HEK293 (cell line): ENCODE results near the gene PAAF1.

Source experiments
- CTCF ChIA-PET: fragments of 350-600 bp; formaldehyde crosslinking; extraction: SDS; loops from one replicate; lab custom pipeline; 2021; ENCODE audit warnings: antibody characterized with exemption; lab: Yijun Ruan, JAX
- POLR2A ChIA-PET: fragments of 300-600 bp; formaldehyde crosslinking; extraction: SDS; loops from one replicate; lab custom pipeline; 2020; ENCODE audit warnings: antibody characterized with exemption, inconsistent platforms; lab: Yijun Ruan, JAX
- H3K27ac ChIP-seq: fragments of 200-500 bp; sonication (Bioruptor generic); 2 replicates; pipeline ENCODE4 v1.5.1; 2014; ENCODE audit warnings: low read depth, low read length, control low read depth, inconsistent platforms; ENCODE audit errors: extremely low read depth
- H3K36me3 ChIP-seq, 2 experiments: fragments of 200-500 bp in 1 of 2; sonication (Bioruptor generic) in 1 of 2; 1 replicate in 1 of 2; 2 replicates in 1 of 2; pipeline ENCODE4 v1.5.1; 2014 to 2017; ENCODE audit warnings: inconsistent platforms in 2 of 2, low read length in 2 of 2; ENCODE audit not compliant: control insufficient read depth in 2 of 2, insufficient read depth in 1 of 2
- H3K4me1 ChIP-seq: fragments of 200-500 bp; sonication (Bioruptor generic); 2 replicates; pipeline ENCODE4 v1.5.1; 2014; ENCODE audit warnings: mild to moderate bottlenecking, low read length, inconsistent platforms; ENCODE audit not compliant: control insufficient read depth, insufficient read depth
- H3K4me3 ChIP-seq: 2 replicates; pipeline ENCODE4 v1.5.1; 2011; ENCODE audit warnings: low read depth, mild to moderate bottlenecking, control low read depth, low read length, moderate library complexity
- H3K9me3 ChIP-seq: fragments of 200-500 bp; sonication (Bioruptor generic); 2 replicates; pipeline ENCODE4 v1.5.1; 2014; ENCODE audit warnings: low read depth, low read length, inconsistent platforms; ENCODE audit not compliant: control insufficient read depth, insufficient read depth
- PRDM1 ChIP-seq: fragments of 450-650 bp; formaldehyde crosslinking; IDR thresholded peaks from 2 replicates; pipeline ENCODE4; 2016; ENCODE audit warnings: missing biosample characterization, missing genetic modification characterization
- ZBTB20 ChIP-seq: fragments of 450-650 bp; formaldehyde crosslinking; IDR thresholded peaks from 2 replicates; pipeline ENCODE4 v1.5.1; 2016; ENCODE audit warnings: missing biosample characterization, missing genetic modification characterization
- ZFP3 ChIP-seq: fragments of 450-650 bp; formaldehyde crosslinking; IDR thresholded peaks from 2 replicates; pipeline ENCODE4 v1.5.1; 2016; ENCODE audit warnings: low read depth, missing biosample characterization, missing genetic modification characterization
- ZNF248 ChIP-seq: fragments of 450-650 bp; formaldehyde crosslinking; IDR thresholded peaks from 2 replicates; pipeline ENCODE4 v1.5.1; 2017; ENCODE audit warnings: missing biosample characterization, missing genetic modification characterization
- ZNF302 ChIP-seq: fragments of 450-650 bp; formaldehyde crosslinking; IDR thresholded peaks from 2 replicates; pipeline ENCODE4 v1.5.1; 2016; ENCODE audit warnings: missing biosample characterization, missing genetic modification characterization, low read depth
- ZNF366 ChIP-seq: fragments of 450-650 bp; formaldehyde crosslinking; conservative IDR thresholded peaks from 2 replicates; pipeline ENCODE4 v1.5.1; 2016; ENCODE audit warnings: missing biosample characterization, missing genetic modification characterization
- ZNF521 ChIP-seq: fragments of 450-650 bp; formaldehyde crosslinking; IDR thresholded peaks from 2 replicates; pipeline ENCODE4 v1.5.1; 2017; ENCODE audit warnings: missing biosample characterization, mild to moderate bottlenecking, missing genetic modification characterization
- ZNF785 ChIP-seq: fragments of 450-650 bp; formaldehyde crosslinking; IDR thresholded peaks from 2 replicates; pipeline ENCODE4 v1.5.1; 2016; ENCODE audit warnings: missing biosample characterization, missing genetic modification characterization
- ZNF792 ChIP-seq: fragments of 450-650 bp; formaldehyde crosslinking; IDR thresholded peaks from 2 replicates; pipeline ENCODE4 v1.5.1; 2016; ENCODE audit warnings: missing biosample characterization, missing genetic modification characterization
- TF ChIP-seq, protein P1 (sequence below): fragments of 450-650 bp; formaldehyde crosslinking; IDR thresholded peaks from 2 replicates; pipeline ENCODE4 v1.5.1; 2016; ENCODE audit warnings: missing biosample characterization, missing genetic modification characterization, borderline replicate concordance
- TF ChIP-seq, protein P2 (sequence below): fragments of 450-650 bp; formaldehyde crosslinking; IDR thresholded peaks from 2 replicates; pipeline ENCODE4 v1.5.1; 2016; ENCODE audit warnings: missing biosample characterization, missing genetic modification characterization, low read depth
- TF ChIP-seq, protein P3 (sequence below): fragments of 450-650 bp; formaldehyde crosslinking; IDR thresholded peaks from 2 replicates; pipeline ENCODE4 v1.5.1; 2016; ENCODE audit warnings: missing biosample characterization, missing genetic modification characterization
- TF ChIP-seq, protein P4 (sequence below): fragments of 450-650 bp; formaldehyde crosslinking; optimal IDR thresholded peaks from 2 replicates; pipeline ENCODE3; 2016; ENCODE audit warnings: missing biosample characterization, mild to moderate bottlenecking, missing genetic modification characterization
- TF ChIP-seq, protein P5 (sequence below): fragments of 450-650 bp; formaldehyde crosslinking; IDR thresholded peaks from 2 replicates; pipeline ENCODE4 v1.5.1; 2016; ENCODE audit warnings: missing biosample characterization, missing genetic modification characterization
- TF ChIP-seq, protein P6 (sequence below): fragments of 450-650 bp; formaldehyde crosslinking; IDR thresholded peaks from 2 replicates; pipeline ENCODE4 v1.5.1; 2016; ENCODE audit warnings: missing biosample characterization, missing genetic modification characterization

PAAF1 gene

DNA sequence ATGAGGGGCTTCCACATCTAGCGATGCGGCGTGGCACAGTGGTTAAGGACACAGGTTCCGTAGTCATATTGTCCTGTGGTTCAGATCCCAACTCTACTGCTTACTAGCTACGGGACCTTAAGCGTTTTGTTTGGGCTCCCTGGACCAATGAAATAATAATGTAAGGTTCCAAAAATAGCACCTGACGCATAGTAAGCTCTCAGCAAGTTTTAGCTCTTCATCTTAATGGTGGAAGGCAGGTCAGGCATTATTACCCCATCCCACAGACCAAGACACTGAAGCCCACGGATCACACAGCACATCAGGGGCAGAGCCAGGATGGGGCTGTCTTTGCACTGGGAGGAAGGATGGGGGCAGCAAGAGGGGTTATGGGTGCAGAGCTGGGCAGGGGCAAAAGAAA is 87.1 kb downstream of the PAAF1 start (continued):
- TF ChIP-seq ZNF521: no peak
- TF ChIP-seq, protein P1, sequence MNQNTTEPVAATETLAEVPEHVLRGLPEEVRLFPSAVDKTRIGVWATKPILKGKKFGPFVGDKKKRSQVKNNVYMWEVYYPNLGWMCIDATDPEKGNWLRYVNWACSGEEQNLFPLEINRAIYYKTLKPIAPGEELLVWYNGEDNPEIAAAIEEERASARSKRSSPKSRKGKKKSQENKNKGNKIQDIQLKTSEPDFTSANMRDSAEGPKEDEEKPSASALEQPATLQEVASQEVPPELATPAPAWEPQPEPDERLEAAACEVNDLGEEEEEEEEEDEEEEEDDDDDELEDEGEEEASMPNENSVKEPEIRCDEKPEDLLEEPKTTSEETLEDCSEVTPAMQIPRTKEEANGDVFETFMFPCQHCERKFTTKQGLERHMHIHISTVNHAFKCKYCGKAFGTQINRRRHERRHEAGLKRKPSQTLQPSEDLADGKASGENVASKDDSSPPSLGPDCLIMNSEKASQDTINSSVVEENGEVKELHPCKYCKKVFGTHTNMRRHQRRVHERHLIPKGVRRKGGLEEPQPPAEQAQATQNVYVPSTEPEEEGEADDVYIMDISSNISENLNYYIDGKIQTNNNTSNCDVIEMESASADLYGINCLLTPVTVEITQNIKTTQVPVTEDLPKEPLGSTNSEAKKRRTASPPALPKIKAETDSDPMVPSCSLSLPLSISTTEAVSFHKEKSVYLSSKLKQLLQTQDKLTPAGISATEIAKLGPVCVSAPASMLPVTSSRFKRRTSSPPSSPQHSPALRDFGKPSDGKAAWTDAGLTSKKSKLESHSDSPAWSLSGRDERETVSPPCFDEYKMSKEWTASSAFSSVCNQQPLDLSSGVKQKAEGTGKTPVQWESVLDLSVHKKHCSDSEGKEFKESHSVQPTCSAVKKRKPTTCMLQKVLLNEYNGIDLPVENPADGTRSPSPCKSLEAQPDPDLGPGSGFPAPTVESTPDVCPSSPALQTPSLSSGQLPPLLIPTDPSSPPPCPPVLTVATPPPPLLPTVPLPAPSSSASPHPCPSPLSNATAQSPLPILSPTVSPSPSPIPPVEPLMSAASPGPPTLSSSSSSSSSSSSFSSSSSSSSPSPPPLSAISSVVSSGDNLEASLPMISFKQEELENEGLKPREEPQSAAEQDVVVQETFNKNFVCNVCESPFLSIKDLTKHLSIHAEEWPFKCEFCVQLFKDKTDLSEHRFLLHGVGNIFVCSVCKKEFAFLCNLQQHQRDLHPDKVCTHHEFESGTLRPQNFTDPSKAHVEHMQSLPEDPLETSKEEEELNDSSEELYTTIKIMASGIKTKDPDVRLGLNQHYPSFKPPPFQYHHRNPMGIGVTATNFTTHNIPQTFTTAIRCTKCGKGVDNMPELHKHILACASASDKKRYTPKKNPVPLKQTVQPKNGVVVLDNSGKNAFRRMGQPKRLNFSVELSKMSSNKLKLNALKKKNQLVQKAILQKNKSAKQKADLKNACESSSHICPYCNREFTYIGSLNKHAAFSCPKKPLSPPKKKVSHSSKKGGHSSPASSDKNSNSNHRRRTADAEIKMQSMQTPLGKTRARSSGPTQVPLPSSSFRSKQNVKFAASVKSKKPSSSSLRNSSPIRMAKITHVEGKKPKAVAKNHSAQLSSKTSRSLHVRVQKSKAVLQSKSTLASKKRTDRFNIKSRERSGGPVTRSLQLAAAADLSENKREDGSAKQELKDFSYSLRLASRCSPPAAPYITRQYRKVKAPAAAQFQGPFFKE (tag by site-specific recombination): no peak
- TF ChIP-seq ZNF366: no peak
- no peak for TF ChIP-seq ZNF302 (tag by site-specific recombination)

DNA sequence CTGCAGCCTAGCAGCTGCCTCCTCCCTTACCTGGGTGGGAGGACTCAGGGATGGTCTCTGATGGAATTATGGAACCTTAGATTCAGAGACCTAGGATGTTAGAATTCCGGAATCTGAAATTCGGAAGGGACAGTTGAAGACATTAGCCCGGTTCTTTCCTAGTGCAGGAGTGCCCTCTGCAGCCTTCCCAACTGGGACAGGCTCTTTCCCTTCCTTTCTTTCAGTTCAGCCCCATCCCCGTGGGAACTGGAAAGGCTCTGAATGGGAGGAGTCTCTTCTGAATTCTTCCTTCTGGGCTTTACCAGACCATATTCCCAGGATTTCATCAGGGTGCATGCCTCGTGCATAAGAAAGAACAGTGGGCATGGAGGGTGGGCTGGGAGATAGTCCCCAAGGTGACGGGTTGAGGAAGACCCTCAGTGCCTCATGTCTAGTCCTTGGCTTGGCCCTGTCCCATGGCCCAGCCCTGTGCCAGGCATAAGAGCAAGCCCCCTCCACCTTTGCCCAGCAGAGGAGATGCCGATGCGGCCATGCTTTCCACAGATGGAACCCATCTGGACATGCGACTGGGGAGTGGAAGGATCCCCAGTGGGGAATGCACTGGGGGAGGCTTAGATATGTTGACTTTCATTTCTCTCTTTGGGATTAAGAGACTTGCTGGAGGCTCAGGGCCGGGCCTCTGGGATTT is 88.4 kb downstream of the PAAF1 start:
- H3K4me1 ChIP-seq: no peaks in the 10 kb centered on the region
- H3K9me3 ChIP-seq: no peaks in the 10 kb centered on the region
- POLR2A ChIA-PET: no interaction called here
- CTCF ChIA-PET: interaction anchor here (0.7 to 2.0 kb wide), 7 partner anchors 15 to 480 kb away, joined by 3 to 8 read pairs (median 4); partner anchors contain the start of gene DNAJB13
- no peaks in the 10 kb centered on the region for H3K36me3 ChIP-seq
- TF ChIP-seq, protein P2, sequence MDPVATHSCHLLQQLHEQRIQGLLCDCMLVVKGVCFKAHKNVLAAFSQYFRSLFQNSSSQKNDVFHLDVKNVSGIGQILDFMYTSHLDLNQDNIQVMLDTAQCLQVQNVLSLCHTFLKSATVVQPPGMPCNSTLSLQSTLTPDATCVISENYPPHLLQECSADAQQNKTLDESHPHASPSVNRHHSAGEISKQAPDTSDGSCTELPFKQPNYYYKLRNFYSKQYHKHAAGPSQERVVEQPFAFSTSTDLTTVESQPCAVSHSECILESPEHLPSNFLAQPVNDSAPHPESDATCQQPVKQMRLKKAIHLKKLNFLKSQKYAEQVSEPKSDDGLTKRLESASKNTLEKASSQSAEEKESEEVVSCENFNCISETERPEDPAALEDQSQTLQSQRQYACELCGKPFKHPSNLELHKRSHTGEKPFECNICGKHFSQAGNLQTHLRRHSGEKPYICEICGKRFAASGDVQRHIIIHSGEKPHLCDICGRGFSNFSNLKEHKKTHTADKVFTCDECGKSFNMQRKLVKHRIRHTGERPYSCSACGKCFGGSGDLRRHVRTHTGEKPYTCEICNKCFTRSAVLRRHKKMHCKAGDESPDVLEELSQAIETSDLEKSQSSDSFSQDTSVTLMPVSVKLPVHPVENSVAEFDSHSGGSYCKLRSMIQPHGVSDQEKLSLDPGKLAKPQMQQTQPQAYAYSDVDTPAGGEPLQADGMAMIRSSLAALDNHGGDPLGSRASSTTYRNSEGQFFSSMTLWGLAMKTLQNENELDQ: no peak
- TF ChIP-seq, protein P3, sequence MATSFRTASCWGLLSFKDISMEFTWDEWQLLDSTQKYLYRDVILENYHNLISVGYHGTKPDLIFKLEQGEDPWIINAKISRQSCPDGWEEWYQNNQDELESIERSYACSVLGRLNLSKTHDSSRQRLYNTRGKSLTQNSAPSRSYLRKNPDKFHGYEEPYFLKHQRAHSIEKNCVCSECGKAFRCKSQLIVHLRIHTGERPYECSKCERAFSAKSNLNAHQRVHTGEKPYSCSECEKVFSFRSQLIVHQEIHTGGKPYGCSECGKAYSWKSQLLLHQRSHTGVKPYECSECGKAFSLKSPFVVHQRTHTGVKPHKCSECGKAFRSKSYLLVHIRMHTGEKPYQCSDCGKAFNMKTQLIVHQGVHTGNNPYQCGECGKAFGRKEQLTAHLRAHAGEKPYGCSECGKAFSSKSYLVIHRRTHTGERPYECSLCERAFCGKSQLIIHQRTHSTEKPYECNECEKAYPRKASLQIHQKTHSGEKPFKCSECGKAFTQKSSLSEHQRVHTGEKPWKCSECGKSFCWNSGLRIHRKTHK (tag by site-specific recombination): no peak
- no peak for TF ChIP-seq ZNF785 (tag by site-specific recombination)
- TF ChIP-seq, protein P4, sequence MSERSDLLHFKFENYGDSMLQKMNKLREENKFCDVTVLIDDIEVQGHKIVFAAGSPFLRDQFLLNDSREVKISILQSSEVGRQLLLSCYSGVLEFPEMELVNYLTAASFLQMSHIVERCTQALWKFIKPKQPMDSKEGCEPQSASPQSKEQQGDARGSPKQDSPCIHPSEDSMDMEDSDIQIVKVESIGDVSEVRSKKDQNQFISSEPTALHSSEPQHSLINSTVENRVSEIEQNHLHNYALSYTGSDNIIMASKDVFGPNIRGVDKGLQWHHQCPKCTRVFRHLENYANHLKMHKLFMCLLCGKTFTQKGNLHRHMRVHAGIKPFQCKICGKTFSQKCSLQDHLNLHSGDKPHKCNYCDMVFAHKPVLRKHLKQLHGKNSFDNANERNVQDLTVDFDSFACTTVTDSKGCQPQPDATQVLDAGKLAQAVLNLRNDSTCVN (tag by site-specific recombination): no peak
- no peak for TF ChIP-seq ZBTB20 (tag by site-specific recombination)
- TF ChIP-seq, protein P5, sequence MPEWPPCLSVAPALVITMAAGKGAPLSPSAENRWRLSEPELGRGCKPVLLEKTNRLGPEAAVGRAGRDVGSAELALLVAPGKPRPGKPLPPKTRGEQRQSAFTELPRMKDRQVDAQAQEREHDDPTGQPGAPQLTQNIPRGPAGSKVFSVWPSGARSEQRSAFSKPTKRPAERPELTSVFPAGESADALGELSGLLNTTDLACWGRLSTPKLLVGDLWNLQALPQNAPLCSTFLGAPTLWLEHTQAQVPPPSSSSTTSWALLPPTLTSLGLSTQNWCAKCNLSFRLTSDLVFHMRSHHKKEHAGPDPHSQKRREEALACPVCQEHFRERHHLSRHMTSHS (tag by site-specific recombination): no peak
- no peak for TF ChIP-seq PRDM1 (tag by site-specific recombination)
- TF ChIP-seq, protein P6, sequence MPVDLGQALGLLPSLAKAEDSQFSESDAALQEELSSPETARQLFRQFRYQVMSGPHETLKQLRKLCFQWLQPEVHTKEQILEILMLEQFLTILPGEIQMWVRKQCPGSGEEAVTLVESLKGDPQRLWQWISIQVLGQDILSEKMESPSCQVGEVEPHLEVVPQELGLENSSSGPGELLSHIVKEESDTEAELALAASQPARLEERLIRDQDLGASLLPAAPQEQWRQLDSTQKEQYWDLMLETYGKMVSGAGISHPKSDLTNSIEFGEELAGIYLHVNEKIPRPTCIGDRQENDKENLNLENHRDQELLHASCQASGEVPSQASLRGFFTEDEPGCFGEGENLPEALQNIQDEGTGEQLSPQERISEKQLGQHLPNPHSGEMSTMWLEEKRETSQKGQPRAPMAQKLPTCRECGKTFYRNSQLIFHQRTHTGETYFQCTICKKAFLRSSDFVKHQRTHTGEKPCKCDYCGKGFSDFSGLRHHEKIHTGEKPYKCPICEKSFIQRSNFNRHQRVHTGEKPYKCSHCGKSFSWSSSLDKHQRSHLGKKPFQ (tag by site-specific recombination): no peak
- no peak for TF ChIP-seq ZFP3 (tag by site-specific recombination)
- TF ChIP-seq ZNF248 (tag by site-specific recombination): no peak
- TF ChIP-seq ZNF792 (tag by site-specific recombination): no peak
- no peak overlapping the region for H3K4me3 ChIP-seq
- H3K27ac ChIP-seq: no peak overlapping the region
